OCI-LY1 (cell line): ENCODE data around the gene KIAA1586.

ENCODE experiments used
- CTCF ChIP-seq: fragments of 200-600 bp; sonication (generic), shearing (Covaris generic); IDR thresholded peaks from 2 replicates; pipeline ENCODE4 v1.5.1; 2017; ENCODE audit warnings: mild to moderate bottlenecking, antibody characterized with exemption, low read length, moderate library complexity, mixed read lengths
- EZH2 ChIP-seq: fragments of 200-600 bp; sonication (generic), shearing (Covaris generic); IDR thresholded peaks from 2 replicates; pipeline ENCODE4 v1.8.0; 2017; ENCODE audit warnings: borderline replicate concordance, mixed run types, mild to moderate bottlenecking, antibody characterized with exemption, low read length, moderate library complexity, mixed read lengths

- no peak for TF ChIP-seq CTCF
- no peak for TF ChIP-seq EZH2
Measured at GRCh38 chr6:57027301-57027700, 19.2 kb upstream of the KIAA1586 start.
